OCI-LY7 (cell line): ENCODE results near the gene CATSPERZ. TPM values are rescaled to one million over a fixed set of nuclear protein-coding genes. Genes with fewer than 3 reads are reported as not detected.

Experiments used
- BruUV-seq: library from RNA; stranded (reverse); fragments of 400-500 nt; replicated peaks from 2 replicates; lab custom pipeline; 2021; lab: Mats Ljungman, UMichigan
- CTCF ChIA-PET: fragments of 300-600 bp; sonication (Branson Sonifier 250); formaldehyde crosslinking; loops from one replicate; lab custom pipeline; 2022; ENCODE audit warnings: antibody characterized with exemption; ENCODE audit not compliant: unreplicated experiment; lab: Charles Lee
- POLR2A ChIA-PET: fragments of 300-600 bp; sonication (Branson Sonifier 250); formaldehyde crosslinking; loops from one replicate; lab custom pipeline; 2022; ENCODE audit warnings: antibody characterized with exemption; lab: Charles Lee
- DNase-seq: peaks from one replicate; pipeline ENCODE4 v3.0.0-alpha.2; 2015; ENCODE audit warnings: low spot score
- H2AFZ ChIP-seq: fragments of 200-600 bp; sonication (generic), shearing (Covaris generic); 2 replicates; pipeline ENCODE4 v1.6.1; 2014; ENCODE audit warnings: mild to moderate bottlenecking, antibody characterized with exemption, low read length, moderate library complexity
- H3K27ac ChIP-seq: fragments of 200-600 bp; sonication (generic); 2 replicates; pipeline ENCODE4 v1.5.1; 2014; ENCODE audit warnings: mixed run types, low read depth, mild to moderate bottlenecking, moderate library complexity, low read length, inconsistent platforms; ENCODE audit not compliant: poor library complexity, severe bottlenecking
- H3K36me3 ChIP-seq: fragments of 200-600 bp; sonication (generic); 2 replicates; pipeline ENCODE4 v1.6.1; 2014; ENCODE audit warnings: mild to moderate bottlenecking, antibody characterized with exemption, low read length, moderate library complexity, mixed read lengths; ENCODE audit not compliant: insufficient read depth
- H3K4me1 ChIP-seq: fragments of 200-600 bp; sonication (generic); 2 replicates; pipeline ENCODE4 v1.5.1; 2014; ENCODE audit warnings: mild to moderate bottlenecking, low read length; ENCODE audit not compliant: insufficient read depth, poor library complexity, severe bottlenecking
- H3K4me2 ChIP-seq: fragments of 200-600 bp; sonication (generic); 2 replicates; pipeline ENCODE4 v1.6.1; 2014; ENCODE audit warnings: mild to moderate bottlenecking, low read length
- H3K4me3 ChIP-seq: fragments of 200-600 bp; sonication (generic); 2 replicates; pipeline ENCODE4 v1.5.1; 2014; ENCODE audit warnings: mild to moderate bottlenecking, low read depth, low read length; ENCODE audit not compliant: poor library complexity, severe bottlenecking
- H3K79me2 ChIP-seq: fragments of 200-600 bp; sonication (generic); 2 replicates; pipeline ENCODE4 v1.6.1; 2016; ENCODE audit warnings: low read depth, mild to moderate bottlenecking, low read length, moderate library complexity, mixed read lengths; ENCODE audit not compliant: insufficient read depth
- H3K9me2 ChIP-seq: fragments of 200-600 bp; sonication (generic); 2 replicates; pipeline ENCODE4 v1.6.1; 2016; ENCODE audit warnings: mild to moderate bottlenecking, low read length, mixed read lengths; ENCODE audit not compliant: insufficient read depth
- H3K9me3 ChIP-seq: fragments of 200-600 bp; sonication (generic); 2 replicates; pipeline ENCODE4 v1.6.1; 2014; ENCODE audit warnings: mild to moderate bottlenecking, mixed run types, low read length, mixed read lengths
- H4K20me1 ChIP-seq: fragments of 200-600 bp; sonication (generic); 2 replicates; pipeline ENCODE4 v1.6.1; 2014; ENCODE audit warnings: mild to moderate bottlenecking, antibody characterized with exemption, low read length, moderate library complexity, mixed read lengths; ENCODE audit not compliant: insufficient read depth
- CTCF ChIP-seq: fragments of 200-600 bp; sonication (generic); conservative IDR thresholded peaks from 2 replicates; pipeline ENCODE4 v1.5.1; 2014; ENCODE audit warnings: mild to moderate bottlenecking, antibody characterized with exemption, low read length, moderate library complexity, mixed read lengths
- EZH2phosphoT487 ChIP-seq: fragments of 200-600 bp; sonication (generic); IDR thresholded peaks from 2 replicates; pipeline ENCODE4 v1.6.1; 2018; ENCODE audit warnings: low read depth, borderline replicate concordance, mild to moderate bottlenecking, mixed run types, antibody characterized with exemption, low read length, moderate library complexity, mixed read lengths
- intact Hi-C: fragments of 100-400 bp; cut with micrococcal nuclease; formaldehyde crosslinking; loops from one replicate; pipeline ENCODE4 v1.10.0; 2022; ENCODE audit not compliant: unreplicated experiment
- total RNA-seq, 2 experiments: library from RNA; depleted of rRNA in 1 of 2; stranded (reverse); fragments of >200 nt in 1 of 2; shearing (Covaris generic) in 1 of 2; gene quantifications; 2 replicates each; pipeline ENCODE4 v1.2.3, GENCODE V29; 2014 to 2022

CATSPERZ gene
- total RNA-seq, 2 experiments from 2014 or later = 0.38 TPM; not detected in 1

GRCh38 chr11:64290352-64291261 is 9.6 kb upstream of the CATSPERZ start:
- POLR2A ChIA-PET = no interaction called here

GRCh38 chr11:64291262-64291751 is 8.9 kb upstream of the CATSPERZ start, which contains the start of gene KCNK4:
Gene KCNK4, plus strand, starts transcription at chr11:64291302. Its CDS starts 1,717 bp downstream, at chr11:64293019.
- H3K9me2 ChIP-seq = no peaks in the 10 kb centered on the region
- no peak for DNase-seq
- no TSS peak for BruUV-seq
- peaks cover 3% of the 10 kb centered on the region for H3K4me1 ChIP-seq
- no peaks in the 10 kb centered on the region for H3K36me3 ChIP-seq
- H3K4me2 ChIP-seq = no peak within 1 kb of the TSS
- TF ChIP-seq EZH2phosphoT487 = no peak
- TF ChIP-seq CTCF = no peak
- H4K20me1 ChIP-seq = no peaks in the 10 kb centered on the region
- POLR2A ChIA-PET = no interaction called here
- no peaks in the 10 kb centered on the region for H3K9me3 ChIP-seq
- intact Hi-C loops = no loop called here
- CTCF ChIA-PET = no interaction called here
- H3K4me3 ChIP-seq = no peak within 1 kb of the TSS
- no peak within 1 kb of the TSS for H3K27ac ChIP-seq
- H2AFZ ChIP-seq = no peak within 1 kb of the TSS
- no peaks in the 10 kb centered on the region for H3K79me2 ChIP-seq

More at GRCh38 chr11:64290352-64291261, 9.6 kb upstream of the CATSPERZ start:
- intact Hi-C loops = no loop called here
- Histone ChIP-seq H3K4me2 (no peak overlapping the region), H3K27ac (no peak overlapping the region), H3K36me3 (no peaks in the 10 kb centered on the region), H3K9me3 (no peaks in the 10 kb centered on the region), H3K9me2 (no peaks in the 10 kb centered on the region), H4K20me1 (no peaks in the 10 kb centered on the region), H3K4me1 (peaks cover 8% of the 10 kb centered on the region), H3K4me3 (no peak overlapping the region), H2AFZ (no peak overlapping the region), H3K79me2 (no peaks in the 10 kb centered on the region)
- CTCF ChIA-PET = no interaction called here
- no TSS peak for BruUV-seq
- DNase-seq = no peak
- no peak for TF ChIP-seq EZH2phosphoT487
- TF ChIP-seq CTCF = no peak
